ENCODE results near the gene HYOU1. TPM values are rescaled to one million over a fixed set of nuclear protein-coding genes. Genes with fewer than 3 reads are reported as not detected.

The HYOU1 gene
- polyA plus RNA-seq, 1 experiment: 123 TPM

GRCh38 chr11:119100246-119100970 is 43.4 kb upstream of the HYOU1 start:
- Histone ChIP-seq H3K36me3 (ENCODE audit: control insufficient read depth, insufficient read depth, low read length) (peaks cover 4% of the 10 kb centered on the region), H3K4me3 (ENCODE audit: low read depth, low read length) (peak overlapping the region; percentile 76), H3K27me3 (ENCODE audit: control insufficient read depth, insufficient read depth, low read length) (no peaks in the 10 kb centered on the region)
- ChIA-PET POLR2A (no interaction called here), CTCF (interaction anchor here (0.8 to 2.2 kb wide), 4 partner anchors 14 to 96 kb away, joined by 3 to 8 read pairs (median 3); no protein-coding TSS in a partner anchor)
- peak; percentile 62 for TF ChIP-seq CTCF (IDR thresholded peaks at IDR 0.05; ENCODE audit: insufficient read depth, low read depth, low read length)
- no peak for DNase-seq (ENCODE audit: low read depth)

GRCh38 chr11:119099711-119100110 is 42.7 kb upstream of the HYOU1 start:
- CTCF ChIA-PET: interaction anchor here (1.0 to 1.2 kb wide), 2 partner anchors 13 to 97 kb away, joined by 3 read pairs; no protein-coding TSS in a partner anchor
- POLR2A ChIA-PET: no interaction called here
- TF ChIP-seq CTCF (IDR thresholded peaks at IDR 0.05; ENCODE audit: insufficient read depth, low read depth, low read length): no peak

DNA sequence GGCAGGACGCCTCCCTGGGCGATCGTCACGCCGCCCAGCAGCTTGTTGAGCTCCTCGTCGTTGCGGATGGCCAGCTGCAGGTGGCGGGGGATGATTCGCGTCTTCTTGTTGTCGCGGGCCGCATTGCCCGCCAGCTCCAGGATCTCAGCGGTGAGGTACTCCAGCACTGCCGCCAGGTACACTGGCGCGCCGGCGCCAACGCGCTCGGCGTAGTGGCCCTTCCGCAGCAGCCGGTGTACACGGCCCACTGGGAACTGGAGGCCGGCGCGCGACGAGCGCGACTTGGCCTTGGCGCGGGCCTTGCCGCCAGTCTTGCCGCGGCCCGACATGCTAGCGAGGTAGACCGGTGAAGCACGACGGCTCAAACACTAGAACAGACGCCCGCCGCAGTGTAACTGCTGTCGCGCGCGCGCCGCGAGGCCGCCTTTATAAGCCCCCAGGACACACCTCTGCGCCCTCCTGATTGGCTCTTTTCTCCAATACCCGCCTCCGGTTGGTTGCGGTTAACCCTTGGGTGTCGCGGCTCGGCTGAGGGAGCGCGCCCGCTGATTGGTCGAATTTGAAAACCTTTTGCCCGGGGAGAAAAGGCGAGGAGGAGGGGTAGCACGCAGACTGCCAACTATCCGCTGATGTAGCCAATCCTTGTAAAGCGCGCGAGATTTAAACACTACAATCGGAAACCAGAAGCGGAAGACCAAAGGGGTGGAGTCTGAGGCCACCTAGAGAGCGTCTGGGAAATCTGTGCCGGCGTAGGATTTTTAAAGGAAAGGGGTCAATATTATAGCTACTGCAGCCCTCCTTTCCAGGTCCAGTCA is 38.3 kb upstream of the HYOU1 start:
- Histone ChIP-seq H3K36me3 (ENCODE audit: control insufficient read depth, insufficient read depth, low read length) (peaks cover 9% of the 10 kb centered on the region), H3K27me3 (ENCODE audit: control insufficient read depth, insufficient read depth, low read length) (no peaks in the 10 kb centered on the region), H3K4me3 (ENCODE audit: low read depth, low read length) (peak overlapping the region; percentile 78)
- 0 out of 2 replicates have a peak, but pooled peaks have one; percentile 3 for TF ChIP-seq CTCF (IDR thresholded peaks at IDR 0.05; ENCODE audit: insufficient read depth, low read depth, low read length)
- ChIA-PET POLR2A (interaction anchor here (0.6 to 1.1 kb wide), 8 partner anchors 10 to 75 kb away, joined by 3 to 35 read pairs (median 4); partner anchors contain the start of genes ABCG4, C2CD2L, HMBS and VPS11), CTCF (interaction anchor here (0.6 to 2.4 kb wide), 15 partner anchors 10 to 311 kb away, joined by 3 to 14 read pairs (median 4); partner anchors contain the start of genes C1QTNF5, C2CD2L, CBL and HMBS)
- DNase-seq (ENCODE audit: low read depth): peak; percentile 98

More at GRCh38 chr11:119099711-119100110, 42.7 kb upstream of the HYOU1 start:
- peaks cover 4% of the 10 kb centered on the region for H3K36me3 ChIP-seq (ENCODE audit: control insufficient read depth, insufficient read depth, low read length)
- H3K4me3 ChIP-seq (ENCODE audit: low read depth, low read length): no peak overlapping the region
- DNase-seq (ENCODE audit: low read depth): no peak
- no peaks in the 10 kb centered on the region for H3K27me3 ChIP-seq (ENCODE audit: control insufficient read depth, insufficient read depth, low read length)

GRCh38 chr11:119094816-119095065 is 37.7 kb upstream of the HYOU1 start:
- TF ChIP-seq CTCF (IDR thresholded peaks at IDR 0.05; ENCODE audit: insufficient read depth, low read depth, low read length): peak; percentile 83
- Histone ChIP-seq H3K4me3 (ENCODE audit: low read depth, low read length) (peak overlapping the region; percentile 78), H3K36me3 (ENCODE audit: control insufficient read depth, insufficient read depth, low read length) (peaks cover 9% of the 10 kb centered on the region), H3K27me3 (ENCODE audit: control insufficient read depth, insufficient read depth, low read length) (no peaks in the 10 kb centered on the region)
- no peak for DNase-seq (ENCODE audit: low read depth)
- ChIA-PET POLR2A (interaction anchor here (0.6 to 1.1 kb wide), 7 partner anchors 10 to 75 kb away, joined by 3 to 35 read pairs (median 5); partner anchors contain the start of genes C2CD2L and HMBS), CTCF (interaction anchor here (0.6 to 2.4 kb wide), 16 partner anchors 9 to 312 kb away, joined by 3 to 14 read pairs (median 4); partner anchors contain the start of genes C1QTNF5, C2CD2L, CBL and HMBS)
